ENCODE results near the gene ADIRF.
A peak's percentile ranks its signal among the peaks of the same experiment; 100 is the strongest.
"Not testable (repeated sequence)": the region's sequence is repeated elsewhere in the genome, so short reads cannot be mapped to it uniquely, and the experiment has no call there.

The ADIRF gene

GRCh38 chr10:86968271-86968993 is at the start of gene ADIRF:
Gene ADIRF (plus strand): TSS chr10:86968482. CDS start chr10:86968545, 63 bp downstream.
- peak; percentile 46 for DNase-seq (ENCODE audit: low read depth)

DNA sequence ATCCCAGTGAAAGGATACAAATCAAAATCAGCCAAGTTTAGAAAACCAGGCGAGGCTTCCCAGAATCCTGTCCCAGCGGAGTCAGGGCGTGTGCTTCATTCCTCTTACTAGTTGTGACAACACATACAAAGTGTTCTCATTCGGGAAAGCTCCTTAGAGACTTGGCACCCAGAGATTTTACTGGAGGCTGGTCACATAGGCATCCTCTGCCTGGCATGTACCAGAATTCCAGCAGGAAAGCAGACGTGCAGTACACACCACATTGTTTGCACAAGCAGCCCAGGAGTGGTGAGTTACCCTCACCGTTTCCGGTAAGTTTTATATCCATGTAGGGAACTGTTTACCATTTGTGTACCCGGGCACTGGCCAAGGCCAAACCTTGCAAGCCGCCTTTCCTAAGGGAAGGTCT is 45.7 kb upstream of the ADIRF start:
- Histone ChIP-seq H3K27me3 (replicated peaks; ENCODE audit: control insufficient read depth, insufficient read depth, low read length) (no peaks in the 10 kb centered on the region), H3K9ac (ENCODE audit: low read length) (no peak overlapping the region), H3K4me3 (ENCODE audit: low read length) (no peak overlapping the region), H3K36me3 (ENCODE audit: control insufficient read depth, insufficient read depth, low read length, severe bottlenecking) (peaks cover 53% of the 10 kb centered on the region), H3K4me1 (ENCODE audit: control insufficient read depth, insufficient read depth, low read length) (peaks cover 4% of the 10 kb centered on the region), H3K9me3 (ENCODE audit: control insufficient read depth, low read length) (no peaks in the 10 kb centered on the region)
- no peak for DNase-seq (ENCODE audit: low read depth)

More at GRCh38 chr10:86968271-86968993, at the start of gene ADIRF:
- H3K4me3 ChIP-seq (ENCODE audit: low read length): peak within 1 kb of the TSS; percentile 81
- peaks cover 55% of the 10 kb centered on the region for H3K4me1 ChIP-seq (ENCODE audit: control insufficient read depth, insufficient read depth, low read length)
- no peaks in the 10 kb centered on the region for H3K9me3 ChIP-seq (ENCODE audit: control insufficient read depth, low read length)
- H3K27me3 ChIP-seq (replicated peaks; ENCODE audit: control insufficient read depth, insufficient read depth, low read length): no peaks in the 10 kb centered on the region
- H3K36me3 ChIP-seq (ENCODE audit: control insufficient read depth, insufficient read depth, low read length, severe bottlenecking): no peaks in the 10 kb centered on the region
- H3K9ac ChIP-seq (ENCODE audit: low read length): peak within 1 kb of the TSS; percentile 98

- Histone ChIP-seq H3K9me3 (ENCODE audit: control insufficient read depth, low read length) (no peaks in the 10 kb centered on the region), H3K9ac (ENCODE audit: low read length) (no peak overlapping the region), H3K36me3 (ENCODE audit: control insufficient read depth, insufficient read depth, low read length, severe bottlenecking) (peaks cover 8% of the 10 kb centered on the region), H3K4me1 (ENCODE audit: control insufficient read depth, insufficient read depth, low read length) (peaks cover 48% of the 10 kb centered on the region), H3K27me3 (replicated peaks; ENCODE audit: control insufficient read depth, insufficient read depth, low read length) (no peaks in the 10 kb centered on the region), H3K4me3 (ENCODE audit: low read length) (no peak overlapping the region)
- no peak for DNase-seq (ENCODE audit: low read depth)
Observed at GRCh38 chr10:86929468-86930380, 38.6 kb upstream of the ADIRF start.

- H3K27me3 ChIP-seq (replicated peaks; ENCODE audit: control insufficient read depth, insufficient read depth, low read length): no peaks in the 10 kb centered on the region
Observed at GRCh38 chr10:86931872-86932271, 36.4 kb upstream of the ADIRF start.

DNA sequence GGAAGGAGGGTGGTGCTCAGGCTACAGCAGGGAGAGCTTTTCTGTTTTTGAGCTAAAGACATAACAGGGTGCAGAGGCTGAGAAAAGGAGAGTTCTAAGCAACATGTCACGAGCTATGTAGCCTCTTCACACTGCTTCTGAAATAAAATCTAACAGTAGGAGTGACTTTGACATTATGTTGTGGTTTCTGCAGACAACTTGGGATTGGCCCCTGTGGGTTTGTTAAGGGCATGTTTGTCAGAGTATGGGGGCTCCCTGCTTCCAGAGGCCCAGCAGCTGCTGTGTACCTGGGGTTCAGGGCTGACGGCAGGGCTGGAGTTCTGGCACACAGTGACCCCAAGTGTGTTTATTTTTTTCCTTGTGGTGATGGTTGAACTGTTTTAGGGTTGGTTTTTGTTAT is 35.6 kb upstream of the ADIRF start:
- no peaks in the 10 kb centered on the region for H3K27me3 ChIP-seq (replicated peaks; ENCODE audit: control insufficient read depth, insufficient read depth, low read length)
- DNase-seq (ENCODE audit: low read depth): no peak
- peaks cover 60% of the 10 kb centered on the region for H3K4me1 ChIP-seq (ENCODE audit: control insufficient read depth, insufficient read depth, low read length)
- no peaks in the 10 kb centered on the region for H3K9me3 ChIP-seq (ENCODE audit: control insufficient read depth, low read length)
- no peak overlapping the region for H3K4me3 ChIP-seq (ENCODE audit: low read length)
- H3K9ac ChIP-seq (ENCODE audit: low read length): peak overlapping the region; percentile 51
- H3K36me3 ChIP-seq (ENCODE audit: control insufficient read depth, insufficient read depth, low read length, severe bottlenecking): peaks cover 6% of the 10 kb centered on the region

More at GRCh38 chr10:86931872-86932271, 36.4 kb upstream of the ADIRF start:
- Histone ChIP-seq H3K36me3 (ENCODE audit: control insufficient read depth, insufficient read depth, low read length, severe bottlenecking) (peaks cover 6% of the 10 kb centered on the region), H3K9ac (ENCODE audit: low read length) (peak overlapping the region; percentile 51), H3K4me1 (ENCODE audit: control insufficient read depth, insufficient read depth, low read length) (peaks cover 52% of the 10 kb centered on the region), H3K9me3 (ENCODE audit: control insufficient read depth, low read length) (no peaks in the 10 kb centered on the region), H3K4me3 (ENCODE audit: low read length) (no peak overlapping the region)
- DNase-seq (ENCODE audit: low read depth): peak; percentile 79

- H3K36me3 ChIP-seq (ENCODE audit: control insufficient read depth, insufficient read depth, low read length, severe bottlenecking); H3K9ac ChIP-seq (ENCODE audit: low read length); DNase-seq (ENCODE audit: low read depth); H3K27me3 ChIP-seq (replicated peaks; ENCODE audit: control insufficient read depth, insufficient read depth, low read length); H3K9me3 ChIP-seq (ENCODE audit: control insufficient read depth, low read length); H3K4me3 ChIP-seq (ENCODE audit: low read length): not testable (repeated sequence)
- peaks cover 59% of the 10 kb centered on the region for H3K4me1 ChIP-seq (ENCODE audit: control insufficient read depth, insufficient read depth, low read length)
Observed at GRCh38 chr10:86934162-86934711, 34.0 kb upstream of the ADIRF start.

DNA sequence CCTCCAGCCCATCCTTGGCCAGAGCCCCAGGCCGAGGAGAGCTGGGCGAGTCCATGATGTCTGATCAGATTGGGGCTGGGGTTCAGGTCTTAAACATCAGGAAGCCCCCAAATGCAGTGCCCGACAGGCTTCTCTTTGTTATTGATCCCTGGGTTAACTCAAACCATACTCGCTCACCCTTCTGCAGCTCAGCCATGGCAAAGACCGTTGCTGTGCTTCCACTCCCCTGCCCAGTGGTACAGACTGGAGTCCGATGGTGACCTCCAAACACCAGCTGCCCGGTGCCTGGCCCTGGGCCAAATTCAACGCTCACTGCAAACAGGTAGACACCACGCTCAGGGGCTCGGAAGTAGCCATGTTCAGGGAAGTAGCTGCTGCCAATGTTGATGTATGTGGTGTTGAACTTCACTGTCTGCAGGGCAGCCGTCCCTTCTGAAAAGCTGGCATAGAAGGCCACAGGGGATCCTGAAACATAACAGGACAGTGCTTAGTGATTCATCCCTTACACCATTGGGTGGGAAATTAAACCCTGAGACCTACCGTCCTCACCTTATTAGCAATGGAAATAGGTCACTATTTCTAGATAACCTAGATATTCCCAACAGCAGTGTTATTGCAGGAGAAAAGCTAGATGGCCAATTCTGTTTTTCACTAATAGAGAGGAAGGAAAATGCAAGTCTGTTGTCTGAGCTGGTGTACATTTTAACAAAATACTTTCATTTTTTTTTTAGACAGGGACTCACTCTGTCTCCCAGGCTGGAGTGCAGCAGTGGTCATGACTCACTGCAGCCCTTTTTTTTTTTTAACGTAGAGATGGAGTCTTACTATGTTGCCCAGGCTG is 31.4 kb upstream of the ADIRF start:
- no peaks in the 10 kb centered on the region for H3K36me3 ChIP-seq (ENCODE audit: control insufficient read depth, insufficient read depth, low read length, severe bottlenecking)
- H3K27me3 ChIP-seq (replicated peaks; ENCODE audit: control insufficient read depth, insufficient read depth, low read length): no peaks in the 10 kb centered on the region
- no peak overlapping the region for H3K9ac ChIP-seq (ENCODE audit: low read length)
- H3K4me1 ChIP-seq (ENCODE audit: control insufficient read depth, insufficient read depth, low read length): peaks cover 36% of the 10 kb centered on the region
- no peak overlapping the region for H3K4me3 ChIP-seq (ENCODE audit: low read length)
- peak; percentile 39 for DNase-seq (ENCODE audit: low read depth)
- no peaks in the 10 kb centered on the region for H3K9me3 ChIP-seq (ENCODE audit: control insufficient read depth, low read length)

DNA sequence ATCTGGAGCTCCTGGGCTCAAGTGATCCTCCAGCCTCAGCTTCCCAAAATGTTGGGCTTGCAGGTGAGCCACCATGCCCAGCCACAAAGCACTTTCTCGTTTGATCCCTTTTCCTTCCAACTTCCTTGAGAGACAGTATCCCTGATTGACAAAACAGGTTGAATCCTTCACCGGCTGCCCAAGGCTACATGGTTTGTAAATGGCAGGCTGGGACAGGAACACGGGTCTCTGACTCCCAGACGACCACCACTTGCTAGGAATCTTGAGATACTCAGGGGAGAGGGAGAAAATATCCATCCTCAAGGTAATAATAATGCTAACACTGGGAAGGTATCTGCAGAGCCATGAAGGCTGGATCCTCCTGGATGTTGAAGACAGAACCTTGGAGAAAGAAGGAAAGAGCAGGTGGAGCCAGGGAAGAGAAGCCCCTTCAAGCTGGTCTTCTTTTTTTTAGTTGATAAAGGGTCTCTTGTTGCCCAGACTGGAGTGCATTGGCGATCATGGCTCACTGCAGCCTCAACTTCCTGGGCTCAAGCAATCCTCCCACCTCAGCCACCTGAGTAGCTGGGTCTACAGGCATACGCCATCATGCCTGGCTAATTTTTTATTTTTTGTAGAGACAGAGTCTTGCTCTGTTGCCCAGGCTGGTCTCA is 30.7 kb upstream of the ADIRF start:
- H3K4me1 ChIP-seq (ENCODE audit: control insufficient read depth, insufficient read depth, low read length): peaks cover 29% of the 10 kb centered on the region
- no peaks in the 10 kb centered on the region for H3K36me3 ChIP-seq (ENCODE audit: control insufficient read depth, insufficient read depth, low read length, severe bottlenecking)
- H3K27me3 ChIP-seq (replicated peaks; ENCODE audit: control insufficient read depth, insufficient read depth, low read length): no peaks in the 10 kb centered on the region
- no peak for DNase-seq (ENCODE audit: low read depth)
- no peak overlapping the region for H3K4me3 ChIP-seq (ENCODE audit: low read length)
- no peaks in the 10 kb centered on the region for H3K9me3 ChIP-seq (ENCODE audit: control insufficient read depth, low read length)
- no peak overlapping the region for H3K9ac ChIP-seq (ENCODE audit: low read length)

- Histone ChIP-seq H3K9ac (ENCODE audit: low read length) (no peak overlapping the region), H3K9me3 (ENCODE audit: control insufficient read depth, low read length) (no peaks in the 10 kb centered on the region), H3K27me3 (replicated peaks; ENCODE audit: control insufficient read depth, insufficient read depth, low read length) (no peaks in the 10 kb centered on the region), H3K36me3 (ENCODE audit: control insufficient read depth, insufficient read depth, low read length, severe bottlenecking) (no peaks in the 10 kb centered on the region), H3K4me3 (ENCODE audit: low read length) (no peak overlapping the region), H3K4me1 (ENCODE audit: control insufficient read depth, insufficient read depth, low read length) (peaks cover 23% of the 10 kb centered on the region)
- DNase-seq (ENCODE audit: low read depth): no peak
Observed at GRCh38 chr10:86938260-86938659, 30.0 kb upstream of the ADIRF start.

GRCh38 chr10:86940076-86940475 is 28.2 kb upstream of the ADIRF start:
- H3K9ac ChIP-seq (ENCODE audit: low read length); H3K27me3 ChIP-seq (replicated peaks; ENCODE audit: control insufficient read depth, insufficient read depth, low read length); H3K9me3 ChIP-seq (ENCODE audit: control insufficient read depth, low read length); H3K36me3 ChIP-seq (ENCODE audit: control insufficient read depth, insufficient read depth, low read length, severe bottlenecking); H3K4me3 ChIP-seq (ENCODE audit: low read length); DNase-seq (ENCODE audit: low read depth): not testable (repeated sequence)
- H3K4me1 ChIP-seq (ENCODE audit: control insufficient read depth, insufficient read depth, low read length): peaks cover 21% of the 10 kb centered on the region

Data from adipocyte (in vitro differentiated cells).